GM23338 (cell line): ENCODE data around the gene ERCC6.

Source experiments
- EZH2phosphoT487 ChIP-seq: fragments of 200-600 bp; sonication (generic); IDR thresholded peaks from one replicate; pipeline ENCODE4 v1.8.1; 2018; ENCODE audit warnings: antibody characterized with exemption; ENCODE audit not compliant: unreplicated experiment
- POLR2AphosphoS5 ChIP-seq: IDR thresholded peaks from 2 replicates; pipeline ENCODE4 v1.6.1; 2016; ENCODE audit warnings: antibody characterized with exemption, low read depth
- TF ChIP-seq, protein P1 (sequence below), 2 experiments: fragments of 200-600 bp in 1 of 2; sonication (generic) in 1 of 2; conservative IDR thresholded peaks; 2 replicates each; pipeline versions ENCODE4 v1.5.1 to v1.6.1; 2016 to 2017; ENCODE audit warnings: antibody characterized with exemption in 2 of 2, low read depth in 2 of 2, mild to moderate bottlenecking in 2 of 2, moderate library complexity in 1 of 2
- TF ChIP-seq, protein P2 (sequence below): IDR thresholded peaks from 2 replicates; pipeline ENCODE4 v1.6.1; 2016; ENCODE audit warnings: antibody characterized with exemption

DNA sequence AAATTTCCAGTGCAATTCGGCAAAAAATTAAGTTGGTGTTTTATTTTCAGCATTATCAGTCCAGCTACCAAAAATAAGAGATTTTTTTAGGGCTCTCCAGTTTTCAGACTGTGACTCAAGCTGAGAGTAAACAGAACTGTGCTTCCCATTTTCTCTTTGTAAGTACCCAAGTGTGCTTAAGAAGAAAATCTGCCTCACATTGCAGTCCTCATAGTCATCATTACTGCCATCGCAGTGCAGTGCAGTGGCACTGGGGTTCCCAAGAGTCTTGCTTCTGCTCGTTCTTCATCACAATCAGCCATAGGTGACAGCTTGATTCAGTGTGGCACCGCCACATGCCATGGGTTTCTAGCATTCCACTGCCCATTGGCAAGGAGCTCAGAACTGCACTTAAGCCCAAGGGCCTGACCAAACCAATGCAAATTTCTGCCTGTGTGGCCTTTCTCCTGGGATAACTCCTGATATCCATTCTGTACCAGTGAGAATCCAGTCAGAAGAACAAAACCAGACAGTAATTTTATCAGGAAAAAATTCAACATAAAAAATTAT, 25.6 kb upstream of the ERCC6 start:
- TF ChIP-seq, protein P1, sequence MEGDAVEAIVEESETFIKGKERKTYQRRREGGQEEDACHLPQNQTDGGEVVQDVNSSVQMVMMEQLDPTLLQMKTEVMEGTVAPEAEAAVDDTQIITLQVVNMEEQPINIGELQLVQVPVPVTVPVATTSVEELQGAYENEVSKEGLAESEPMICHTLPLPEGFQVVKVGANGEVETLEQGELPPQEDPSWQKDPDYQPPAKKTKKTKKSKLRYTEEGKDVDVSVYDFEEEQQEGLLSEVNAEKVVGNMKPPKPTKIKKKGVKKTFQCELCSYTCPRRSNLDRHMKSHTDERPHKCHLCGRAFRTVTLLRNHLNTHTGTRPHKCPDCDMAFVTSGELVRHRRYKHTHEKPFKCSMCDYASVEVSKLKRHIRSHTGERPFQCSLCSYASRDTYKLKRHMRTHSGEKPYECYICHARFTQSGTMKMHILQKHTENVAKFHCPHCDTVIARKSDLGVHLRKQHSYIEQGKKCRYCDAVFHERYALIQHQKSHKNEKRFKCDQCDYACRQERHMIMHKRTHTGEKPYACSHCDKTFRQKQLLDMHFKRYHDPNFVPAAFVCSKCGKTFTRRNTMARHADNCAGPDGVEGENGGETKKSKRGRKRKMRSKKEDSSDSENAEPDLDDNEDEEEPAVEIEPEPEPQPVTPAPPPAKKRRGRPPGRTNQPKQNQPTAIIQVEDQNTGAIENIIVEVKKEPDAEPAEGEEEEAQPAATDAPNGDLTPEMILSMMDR (conservative IDR thresholded peaks at IDR 0.05; ENCODE audit: low read depth in 2 of 2): no peak
- no peak for TF ChIP-seq POLR2AphosphoS5
- no peak for TF ChIP-seq EZH2phosphoT487
- TF ChIP-seq, protein P2, sequence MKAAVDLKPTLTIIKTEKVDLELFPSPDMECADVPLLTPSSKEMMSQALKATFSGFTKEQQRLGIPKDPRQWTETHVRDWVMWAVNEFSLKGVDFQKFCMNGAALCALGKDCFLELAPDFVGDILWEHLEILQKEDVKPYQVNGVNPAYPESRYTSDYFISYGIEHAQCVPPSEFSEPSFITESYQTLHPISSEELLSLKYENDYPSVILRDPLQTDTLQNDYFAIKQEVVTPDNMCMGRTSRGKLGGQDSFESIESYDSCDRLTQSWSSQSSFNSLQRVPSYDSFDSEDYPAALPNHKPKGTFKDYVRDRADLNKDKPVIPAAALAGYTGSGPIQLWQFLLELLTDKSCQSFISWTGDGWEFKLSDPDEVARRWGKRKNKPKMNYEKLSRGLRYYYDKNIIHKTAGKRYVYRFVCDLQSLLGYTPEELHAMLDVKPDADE: no peak
